Small intestine (tissue), 7 donors: ENCODE results near the gene RNF144B. TPM values are rescaled to one million over a fixed set of nuclear protein-coding genes. Genes with fewer than 3 reads are reported as not detected.

Source experiments
- DNase-seq, 2 donors: peaks; one replicate each; pipeline versions ENCODE4 v3.0.0 to v3.0.0-alpha.2; 2013
- FAIRE-seq: peaks from 2 replicates; lab custom pipeline; 2012; peaks lifted over from hg19 to GRCh38; lab: Jason Lieb, UNC
- H3K27ac ChIP-seq, 3 donors: one replicate each; pipeline ENCODE4 v1.5.1; 2013; ENCODE audit warnings: low read length in 2 of 3, mild to moderate bottlenecking in 2 of 3, control low read depth in 1 of 3, inconsistent platforms in 1 of 3, low read depth in 1 of 3, moderate library complexity in 1 of 3
- H3K27me3 ChIP-seq, 3 donors: one replicate each; pipeline ENCODE4 v1.6.1; 2013; ENCODE audit warnings: low read length in 3 of 3, inconsistent platforms in 1 of 3; ENCODE audit not compliant: control insufficient read depth in 3 of 3, insufficient read depth in 3 of 3
- H3K36me3 ChIP-seq, 3 donors: one replicate each; pipeline ENCODE4 v1.6.1; 2013; ENCODE audit warnings: low read length in 3 of 3, inconsistent platforms in 1 of 3, low read depth in 1 of 3, mild to moderate bottlenecking in 1 of 3, moderate library complexity in 1 of 3; ENCODE audit not compliant: control insufficient read depth in 3 of 3, insufficient read depth in 2 of 3
- H3K4me1 ChIP-seq, 3 donors: one replicate each; pipeline ENCODE4 v1.6.1; 2013; ENCODE audit warnings: low read length in 2 of 3, inconsistent platforms in 1 of 3, low read depth in 1 of 3, mild to moderate bottlenecking in 1 of 3, moderate library complexity in 1 of 3; ENCODE audit not compliant: control insufficient read depth in 3 of 3, insufficient read depth in 2 of 3
- H3K4me3 ChIP-seq, 3 donors: one replicate each; pipeline ENCODE4 v1.5.1; 2013; ENCODE audit warnings: low read length in 3 of 3, control low read depth in 1 of 3, inconsistent platforms in 1 of 3, low read depth in 1 of 3, mild to moderate bottlenecking in 1 of 3, moderate library complexity in 1 of 3
- H3K9me3 ChIP-seq, 2 donors: one replicate each; pipeline ENCODE4 v1.6.1; 2013; ENCODE audit warnings: low read depth in 1 of 2, low read length in 1 of 2; ENCODE audit not compliant: control insufficient read depth in 2 of 2, insufficient read depth in 1 of 2
- WGBS, 3 donors: extraction: QIAGEN DNeasy Blood & Tissue Kit; methylation state at CpG; one replicate each; pipeline ENCODE4 v1.1.7; 2013; 5-methylcytosine and 5-hydroxymethylcytosine counted together
- polyA plus RNA-seq, 4 donors: library from polyadenylated mRNA; stranded (reverse) in 3 of 4; unstranded in 1 of 4; fragments of 200-250 nt in 3 of 4; fragments of 120-200 nt in 1 of 4; gene quantifications; one replicate each; pipeline versions ENCODE4 v1.2.1 to v1.2.3, GENCODE V29; 2013
- donor health status: healthy with polysubstance abuse.
- donor health status: control.
- donor health status: control.
- donor health status: Bipolar disorder and iron deficiency.
- donor health status: healthy.

The RNF144B gene
- polyA plus RNA-seq, 4 donors, result 1.9 to 4.0 (median 3.1) TPM

- Histone ChIP-seq H3K27me3 (no peaks in the 10 kb centered on the region), H3K27ac (no peak overlapping the region), H3K4me1 (peaks cover 0 to 2% (median 0%) of the 10 kb centered on the region in 3 donors), H3K9me3 (no peaks in the 10 kb centered on the region), H3K4me3 (no peak overlapping the region), H3K36me3 (no peaks in the 10 kb centered on the region)
- DNase-seq (no peak), FAIRE-seq (no peak)
- 34 to 43% (median 40%) methylated on average over 2 of the region's 2 CpGs for WGBS, 3 donors
Observed at GRCh38 chr6:18427296-18427695, 40.1 kb downstream of the RNF144B start.

GRCh38 chr6:18429655-18430297 lies 42.6 kb downstream of the RNF144B start:
- FAIRE-seq (no peak), DNase-seq (no peak)
- Histone ChIP-seq H3K27me3 (no peaks in the 10 kb centered on the region), H3K4me3 (no peak overlapping the region), H3K27ac (no peak overlapping the region), H3K36me3 (no peaks in the 10 kb centered on the region), H3K4me1 (peaks cover 0 to 2% (median 0%) of the 10 kb centered on the region in 3 donors), H3K9me3 (no peaks in the 10 kb centered on the region)
- WGBS, 3 donors, result 74 to 95% (median 92%) methylated on average over 4 of the region's 4 CpGs

GRCh38 chr6:18431581-18431980 lies 44.4 kb downstream of the RNF144B start:
- 85 to 93% (median 86%) methylated on average over 2 of the region's 2 CpGs for WGBS, 3 donors
- H3K4me1 ChIP-seq, result peaks cover 0 to 2% (median 0%) of the 10 kb centered on the region in 3 donors
- DNase-seq (no peak), FAIRE-seq (no peak)
- H3K9me3 ChIP-seq, result no peaks in the 10 kb centered on the region
- H3K27me3 ChIP-seq, result no peaks in the 10 kb centered on the region
- no peak overlapping the region for H3K27ac ChIP-seq
- H3K4me3 ChIP-seq, result no peak overlapping the region
- no peaks in the 10 kb centered on the region for H3K36me3 ChIP-seq

- FAIRE-seq, result no peak
- Histone ChIP-seq H3K27me3 (no peaks in the 10 kb centered on the region), H3K36me3 (no peaks in the 10 kb centered on the region), H3K9me3 (no peaks in the 10 kb centered on the region), H3K4me3 (no peak overlapping the region), H3K27ac (no peak overlapping the region), H3K4me1 (peaks cover 0 to 2% (median 0%) of the 10 kb centered on the region in 3 donors)
- 62 to 83% (median 75%) methylated on average over 3 of the region's 3 CpGs for WGBS, 3 donors
- DNase-seq, result no peak
Observed at GRCh38 chr6:18432180-18432579, 45.0 kb downstream of the RNF144B start.

GRCh38 chr6:18432619-18433018 lies 45.5 kb downstream of the RNF144B start:
- DNase-seq, result no peak
- no peak for FAIRE-seq
- WGBS, 3 donors, result 89 to 90% (median 90%) methylated on average over 3 of the region's 3 CpGs
- Histone ChIP-seq H3K27ac (no peak overlapping the region), H3K9me3 (no peaks in the 10 kb centered on the region), H3K4me1 (peaks cover 0 to 2% (median 0%) of the 10 kb centered on the region in 3 donors), H3K36me3 (no peaks in the 10 kb centered on the region), H3K27me3 (no peaks in the 10 kb centered on the region), H3K4me3 (no peak overlapping the region)

- WGBS, 3 donors, result 79 to 95% (median 90%) methylated on average over 2 of the region's 2 CpGs
- H3K4me1 ChIP-seq, result no peaks in the 10 kb centered on the region
- no peaks in the 10 kb centered on the region for H3K9me3 ChIP-seq
- H3K27ac ChIP-seq, result no peak overlapping the region
- DNase-seq (no peak), FAIRE-seq (no peak)
- no peaks in the 10 kb centered on the region for H3K36me3 ChIP-seq
- H3K4me3 ChIP-seq, result no peak overlapping the region
- H3K27me3 ChIP-seq, result no peaks in the 10 kb centered on the region
Observed at GRCh38 chr6:18433059-18433458, 45.9 kb downstream of the RNF144B start.

- Histone ChIP-seq H3K36me3 (no peaks in the 10 kb centered on the region), H3K4me1 (no peaks in the 10 kb centered on the region), H3K9me3 (no peaks in the 10 kb centered on the region), H3K27me3 (no peaks in the 10 kb centered on the region), H3K4me3 (no peak overlapping the region), H3K27ac (no peak overlapping the region)
- DNase-seq (no peak), FAIRE-seq (no peak)
- WGBS, 3 donors, result 85 to 96% (median 96%) methylated on average over 3 of the region's 3 CpGs
Observed at GRCh38 chr6:18436341-18436740, 49.2 kb downstream of the RNF144B start.

- H3K4me3 ChIP-seq, result no peak overlapping the region
- no peaks in the 10 kb centered on the region for H3K27me3 ChIP-seq
- no peak overlapping the region for H3K27ac ChIP-seq
- H3K4me1 ChIP-seq, result no peaks in the 10 kb centered on the region
- FAIRE-seq (no peak), DNase-seq (no peak)
- no peaks in the 10 kb centered on the region for H3K36me3 ChIP-seq
- no peaks in the 10 kb centered on the region for H3K9me3 ChIP-seq
Observed at GRCh38 chr6:18439581-18439980, 52.4 kb downstream of the RNF144B start.
